Dendritic cell treated with granulocyte-macrophage colony-stimulating factor and Interleukin-4, amounts not matched to agents 40 ng/mL and 50 ng/mL, for 4 days (primary cell): ENCODE data around the gene FREM3.
"Not testable (repeated sequence)": the region's sequence is repeated elsewhere in the genome, so short reads cannot be mapped to it uniquely, and the experiment has no call there.

Experiments
- H3K27ac Mint-ChIP-seq: one replicate; pipeline ENCODE4 v1.8.0; 2022; ENCODE audit warnings: mild to moderate bottlenecking, mixed read lengths
- H3K27me3 Mint-ChIP-seq: one replicate; pipeline ENCODE4 v1.8.0; 2022; ENCODE audit warnings: mild to moderate bottlenecking, mixed read lengths
- H3K36me3 Mint-ChIP-seq: one replicate; pipeline ENCODE4 v1.8.0; 2022; ENCODE audit warnings: low read depth, mixed read lengths
- H3K4me1 Mint-ChIP-seq: one replicate; pipeline ENCODE4 v1.8.0; 2022; ENCODE audit warnings: low read depth, mixed read lengths
- H3K4me3 Mint-ChIP-seq: one replicate; pipeline ENCODE4 v1.8.0; 2022; ENCODE audit warnings: mild to moderate bottlenecking, moderate library complexity, mixed read lengths
- H3K9me3 Mint-ChIP-seq: one replicate; pipeline ENCODE4 v1.8.0; 2022; ENCODE audit warnings: mixed read lengths
- intact Hi-C: fragments of 100-400 bp; cut with micrococcal nuclease; formaldehyde crosslinking; loops from one replicate; pipeline ENCODE4 v1.15.0; 2022

The FREM3 gene

DNA sequence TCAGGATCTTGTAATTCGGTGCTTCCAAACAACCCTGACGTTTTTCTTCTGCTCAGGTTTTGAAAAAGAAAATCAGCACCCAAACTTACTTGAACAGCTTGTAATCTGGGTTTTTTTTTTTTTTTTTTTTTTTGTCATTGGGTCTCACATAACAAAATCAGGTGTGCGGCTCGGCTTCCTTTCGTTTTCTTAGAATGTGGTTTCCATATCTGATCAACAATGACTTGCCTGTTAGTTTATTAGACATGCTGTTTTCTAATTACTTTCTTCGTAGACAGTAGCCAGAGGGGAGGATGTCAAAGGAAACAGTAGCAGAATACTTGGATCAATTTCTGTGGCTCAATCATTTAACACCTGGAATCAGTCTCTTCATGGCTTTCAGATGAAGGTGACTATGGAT, 890 bp upstream of the FREM3 start:
- no peaks in the 10 kb centered on the region for H3K9me3 Mint-ChIP-seq
- peaks cover 47% of the 10 kb centered on the region for H3K27me3 Mint-ChIP-seq
- intact Hi-C loops = no loop called here
- peaks cover 18% of the 10 kb centered on the region for H3K4me1 Mint-ChIP-seq
- no peak overlapping the region for H3K27ac Mint-ChIP-seq
- no peaks in the 10 kb centered on the region for H3K36me3 Mint-ChIP-seq
- H3K4me3 Mint-ChIP-seq = no peak overlapping the region

DNA sequence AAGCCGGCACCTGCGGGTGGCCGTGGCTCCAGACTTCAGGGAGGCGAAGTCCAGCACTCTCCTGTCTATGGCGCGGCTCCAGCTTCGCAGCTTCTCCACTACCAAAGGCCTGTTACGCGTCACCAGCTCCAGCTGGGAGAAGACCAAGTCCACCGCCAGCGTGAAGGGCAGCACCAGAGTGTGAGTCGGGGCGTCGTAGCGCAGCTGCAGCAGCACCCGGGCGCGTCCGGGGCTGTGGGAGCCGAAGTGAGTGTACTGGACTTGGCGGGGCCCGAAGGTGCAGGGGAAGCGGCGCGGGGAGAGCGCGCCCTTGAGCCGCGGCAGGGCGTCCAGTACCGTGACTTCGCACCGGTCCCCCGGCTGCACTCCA, 444 bp downstream of the FREM3 start:
- intact Hi-C loops = no loop called here
- peaks cover 18% of the 10 kb centered on the region for H3K4me1 Mint-ChIP-seq

DNA sequence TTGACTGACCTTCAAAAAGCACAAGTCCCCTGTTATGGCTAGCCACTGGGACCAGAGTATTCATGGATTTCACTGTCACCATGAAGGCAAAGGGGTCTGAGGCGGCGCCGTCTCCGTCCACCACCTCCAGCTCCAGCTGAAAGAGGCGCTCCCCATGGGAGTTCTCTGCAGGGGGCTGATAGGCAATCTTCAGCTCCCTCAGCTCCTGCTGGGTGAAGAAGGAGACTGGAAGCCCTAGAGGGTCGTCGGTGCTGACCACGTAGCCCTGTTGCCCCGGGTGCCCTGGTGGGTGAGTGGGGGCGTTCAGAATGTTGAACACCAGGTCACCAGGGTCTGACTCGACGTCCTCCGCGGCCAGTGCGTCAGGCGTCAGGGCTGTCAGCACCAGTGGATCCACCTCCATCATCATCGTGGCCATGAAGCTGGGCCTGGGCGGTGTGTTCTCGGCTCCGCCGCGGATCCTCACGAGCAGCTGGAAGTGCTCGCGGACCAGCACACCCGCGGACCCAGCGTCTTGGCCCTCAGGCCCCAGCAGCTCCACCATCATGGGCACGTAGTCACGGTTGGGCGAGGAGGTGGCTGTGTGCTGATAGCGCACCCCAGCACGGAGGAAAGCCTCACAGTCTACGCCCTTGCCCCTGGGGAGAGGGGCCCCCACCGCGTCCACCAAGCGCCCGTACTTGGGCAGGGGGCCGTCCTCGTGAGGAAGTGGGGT, 987 bp downstream of the FREM3 start:
- Mint-ChIP-seq H3K36me3 (no peaks in the 10 kb centered on the region), H3K4me1 (peaks cover 18% of the 10 kb centered on the region), H3K4me3 (no peak overlapping the region), H3K27me3 (peaks cover 47% of the 10 kb centered on the region), H3K27ac (no peak overlapping the region), H3K9me3 (no peaks in the 10 kb centered on the region)
- intact Hi-C loops = no loop called here

More for the DNA sequence above, 444 bp downstream of the FREM3 start:
- Mint-ChIP-seq H3K27me3 (peaks cover 47% of the 10 kb centered on the region), H3K4me3 (no peak overlapping the region), H3K9me3 (no peaks in the 10 kb centered on the region), H3K27ac (no peak overlapping the region), H3K36me3 (no peaks in the 10 kb centered on the region)

DNA sequence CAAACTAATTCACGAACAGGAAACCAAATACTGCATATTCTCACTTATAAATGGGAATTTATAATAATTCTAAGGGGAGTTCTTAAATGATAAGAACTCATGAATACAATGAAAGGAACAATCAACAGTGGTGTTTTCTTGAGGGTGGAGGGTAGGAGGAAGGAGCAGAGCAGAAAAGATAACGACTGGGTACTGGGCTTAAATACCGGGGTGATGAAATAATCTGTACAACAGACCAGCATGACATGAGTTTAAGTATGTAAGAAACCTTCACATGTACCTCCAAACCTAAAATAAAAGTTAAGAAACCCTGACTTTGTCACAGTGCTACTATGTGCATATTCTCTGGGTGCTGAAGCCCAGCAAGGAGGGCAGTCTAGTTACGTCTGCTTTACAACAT, 6.6 kb downstream of the FREM3 start:
- H3K27ac Mint-ChIP-seq = no peak overlapping the region
- intact Hi-C loops = no loop called here
- H3K9me3 Mint-ChIP-seq = no peaks in the 10 kb centered on the region
- H3K36me3 Mint-ChIP-seq = no peaks in the 10 kb centered on the region
- no peaks in the 10 kb centered on the region for H3K4me1 Mint-ChIP-seq
- H3K27me3 Mint-ChIP-seq = peaks cover 7% of the 10 kb centered on the region
- no peak overlapping the region for H3K4me3 Mint-ChIP-seq

DNA sequence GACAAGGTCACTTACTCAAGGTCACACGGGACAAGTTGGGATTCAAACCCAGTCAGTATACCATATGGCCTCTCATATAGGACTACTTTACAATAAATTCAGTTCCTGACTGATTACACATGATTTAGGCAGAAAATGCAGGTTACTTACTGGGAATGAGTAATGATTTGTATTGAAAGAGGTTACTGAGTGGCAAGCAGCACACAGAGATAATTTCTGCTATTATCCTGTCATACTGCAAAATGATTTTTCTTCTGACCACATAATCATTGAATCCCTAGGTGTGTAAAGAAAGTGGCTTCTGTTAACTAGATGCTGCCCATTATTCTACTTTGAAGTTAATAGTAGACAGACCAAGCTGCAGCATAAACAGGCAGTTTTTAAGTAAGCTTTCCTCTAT, 8.2 kb downstream of the FREM3 start:
- no peaks in the 10 kb centered on the region for H3K9me3 Mint-ChIP-seq
- intact Hi-C loops = no loop called here
- no peaks in the 10 kb centered on the region for H3K27me3 Mint-ChIP-seq
- no peaks in the 10 kb centered on the region for H3K36me3 Mint-ChIP-seq
- no peaks in the 10 kb centered on the region for H3K4me1 Mint-ChIP-seq
- H3K4me3 Mint-ChIP-seq = no peak overlapping the region
- no peak overlapping the region for H3K27ac Mint-ChIP-seq

DNA sequence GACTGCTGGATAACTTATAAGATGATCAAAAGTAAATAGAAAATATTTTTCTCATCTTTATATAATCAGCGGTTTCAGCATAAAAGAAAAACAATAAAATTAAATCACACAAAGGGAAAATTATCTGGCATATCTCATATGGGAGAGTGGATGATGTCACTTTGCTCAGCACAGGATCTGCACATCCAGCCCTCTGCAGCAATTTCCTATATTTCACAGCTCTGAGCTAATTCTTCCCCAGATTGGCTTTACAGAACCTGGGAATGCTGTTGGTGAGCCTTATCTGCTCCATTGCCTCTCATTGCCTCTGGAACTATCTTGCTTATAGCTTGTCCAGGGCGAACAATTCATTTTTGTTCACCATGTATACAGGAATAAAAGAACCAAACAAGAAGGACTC, 21.0 kb downstream of the FREM3 start:
- no peak overlapping the region for H3K27ac Mint-ChIP-seq
- intact Hi-C loops = no loop called here
- H3K9me3 Mint-ChIP-seq = peaks cover 35% of the 10 kb centered on the region
- H3K4me1 Mint-ChIP-seq = no peaks in the 10 kb centered on the region
- no peak overlapping the region for H3K4me3 Mint-ChIP-seq
- H3K36me3 Mint-ChIP-seq = no peaks in the 10 kb centered on the region
- H3K27me3 Mint-ChIP-seq = no peaks in the 10 kb centered on the region

DNA sequence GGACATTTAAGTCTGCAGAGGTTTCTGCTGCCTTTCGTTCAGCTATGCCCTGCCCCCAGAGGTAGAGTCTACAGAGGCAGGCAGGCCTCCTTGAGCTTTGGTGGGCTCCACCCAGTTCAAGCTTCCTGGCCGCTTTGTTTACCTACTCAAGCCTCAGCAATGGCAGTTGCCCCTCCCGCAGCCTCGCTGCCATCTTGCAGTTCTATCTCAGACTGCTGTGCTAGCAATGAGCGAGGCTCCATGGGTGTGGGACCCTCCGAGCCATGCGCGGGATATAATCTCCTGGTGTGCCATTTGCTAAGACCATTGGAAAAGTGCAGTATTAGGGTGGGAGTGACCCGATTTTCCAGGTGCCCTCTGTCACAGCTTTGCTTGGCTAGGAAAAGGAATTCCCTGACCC, 26.8 kb downstream of the FREM3 start:
- intact Hi-C loops, H3K27me3 Mint-ChIP-seq, H3K36me3 Mint-ChIP-seq, H3K4me1 Mint-ChIP-seq, H3K4me3 Mint-ChIP-seq, H3K27ac Mint-ChIP-seq: not testable (repeated sequence)
- H3K9me3 Mint-ChIP-seq = peaks cover 28% of the 10 kb centered on the region

DNA sequence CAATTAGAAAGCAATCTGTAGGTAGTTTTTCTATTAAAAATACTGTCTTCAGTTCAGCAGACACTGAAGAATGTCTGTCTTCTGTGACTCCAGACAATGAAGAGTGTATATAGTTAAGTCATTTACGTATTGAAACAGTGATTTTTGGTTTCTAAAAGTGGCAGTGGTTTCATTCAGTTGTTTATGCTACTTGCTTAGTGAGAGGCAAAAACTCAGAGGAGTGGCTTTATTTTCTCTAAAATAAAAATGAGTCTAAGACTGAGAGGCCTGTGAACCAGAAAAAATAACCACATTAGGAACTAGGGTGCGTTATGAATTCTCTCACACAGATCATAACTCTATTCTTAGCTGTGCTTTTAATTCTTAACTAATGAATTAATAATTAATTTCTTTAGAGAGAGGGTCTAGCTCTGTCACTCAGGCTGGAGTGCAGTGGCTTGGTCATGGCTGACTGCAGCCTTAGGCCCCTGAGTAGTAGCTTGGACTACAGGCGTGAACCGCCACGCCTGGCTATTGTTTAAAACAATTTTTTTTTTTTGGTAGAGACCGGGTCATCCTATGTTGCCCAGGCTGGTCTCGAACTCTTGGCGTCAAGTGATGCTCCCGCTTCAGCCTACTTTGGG, 31.4 kb downstream of the FREM3 start:
- Mint-ChIP-seq H3K4me3 (no peak overlapping the region), H3K27me3 (no peaks in the 10 kb centered on the region), H3K27ac (no peak overlapping the region), H3K4me1 (peaks cover 4% of the 10 kb centered on the region), H3K36me3 (no peaks in the 10 kb centered on the region), H3K9me3 (peaks cover 22% of the 10 kb centered on the region)
- intact Hi-C loops = no loop called here

DNA sequence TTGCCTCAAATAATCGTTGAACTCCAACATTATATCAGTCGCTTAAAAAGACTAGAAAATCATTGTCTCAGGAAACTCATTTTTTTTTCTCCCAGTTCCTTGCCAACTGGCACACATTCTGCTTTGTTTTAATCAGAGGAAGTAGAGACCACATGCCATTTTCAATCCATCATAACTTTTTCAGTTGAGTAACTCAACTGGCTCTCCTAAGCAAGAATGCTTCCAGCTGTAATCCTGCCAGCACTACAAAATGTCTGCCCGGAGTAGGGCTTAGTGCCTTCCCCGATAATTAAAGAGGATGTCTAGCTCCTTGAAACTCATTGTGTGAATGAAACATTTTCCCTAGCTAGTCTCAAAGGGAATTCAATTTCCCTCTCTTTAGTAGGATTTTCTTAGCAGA, 33.0 kb downstream of the FREM3 start:
- Mint-ChIP-seq H3K27ac (no peak overlapping the region), H3K4me1 (peaks cover 4% of the 10 kb centered on the region), H3K36me3 (no peaks in the 10 kb centered on the region), H3K4me3 (no peak overlapping the region), H3K9me3 (peaks cover 28% of the 10 kb centered on the region), H3K27me3 (no peaks in the 10 kb centered on the region)
- intact Hi-C loops = no loop called here

DNA sequence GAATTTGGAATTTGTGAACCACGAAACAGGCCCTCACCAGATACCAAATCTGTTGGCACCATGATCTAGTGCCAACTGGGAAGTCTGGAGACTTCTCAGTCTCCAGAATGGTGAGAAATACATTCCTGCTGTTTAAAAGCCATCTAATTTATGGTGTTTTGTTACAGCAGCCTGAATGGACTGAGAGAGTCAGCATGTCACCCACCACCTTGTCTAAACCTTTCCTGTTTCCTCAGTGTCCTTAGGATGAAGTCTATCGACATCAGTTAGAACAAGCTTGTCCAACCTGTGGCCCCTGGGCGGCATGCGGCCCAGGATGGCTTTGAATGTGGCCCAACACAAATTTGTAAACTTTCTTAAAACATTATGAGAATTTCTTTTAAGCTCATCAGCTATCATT, 42.1 kb downstream of the FREM3 start:
- intact Hi-C loops = no loop called here
- H3K9me3 Mint-ChIP-seq = peaks cover 15% of the 10 kb centered on the region
- H3K4me1 Mint-ChIP-seq = peaks cover 5% of the 10 kb centered on the region
- no peaks in the 10 kb centered on the region for H3K27me3 Mint-ChIP-seq
- no peak overlapping the region for H3K4me3 Mint-ChIP-seq
- no peaks in the 10 kb centered on the region for H3K36me3 Mint-ChIP-seq
- H3K27ac Mint-ChIP-seq = no peak overlapping the region

DNA sequence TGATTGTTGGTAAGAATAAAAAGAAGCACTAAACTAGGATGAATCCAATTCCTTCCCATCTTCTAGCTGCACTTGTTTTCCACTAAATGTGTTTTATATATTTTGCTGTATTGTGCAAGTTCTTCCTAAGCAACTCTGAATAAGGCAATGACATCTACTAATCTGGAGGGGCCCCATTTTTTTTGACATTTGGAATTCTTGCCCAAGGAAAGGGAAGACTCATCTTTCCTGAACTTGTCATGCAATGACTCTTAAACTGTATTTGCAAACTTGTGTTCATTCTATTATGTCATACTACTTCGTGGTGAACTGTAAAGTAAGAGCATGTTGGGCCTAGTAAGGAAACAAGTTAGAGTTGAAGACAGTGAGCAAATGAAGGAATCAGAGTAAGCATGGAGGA, 45.9 kb downstream of the FREM3 start:
- Mint-ChIP-seq H3K27me3 (no peaks in the 10 kb centered on the region), H3K4me3 (no peak overlapping the region), H3K4me1 (peaks cover 5% of the 10 kb centered on the region), H3K27ac (no peak overlapping the region), H3K36me3 (no peaks in the 10 kb centered on the region), H3K9me3 (peaks cover under 1% of the 10 kb centered on the region)
- intact Hi-C loops = no loop called here

DNA sequence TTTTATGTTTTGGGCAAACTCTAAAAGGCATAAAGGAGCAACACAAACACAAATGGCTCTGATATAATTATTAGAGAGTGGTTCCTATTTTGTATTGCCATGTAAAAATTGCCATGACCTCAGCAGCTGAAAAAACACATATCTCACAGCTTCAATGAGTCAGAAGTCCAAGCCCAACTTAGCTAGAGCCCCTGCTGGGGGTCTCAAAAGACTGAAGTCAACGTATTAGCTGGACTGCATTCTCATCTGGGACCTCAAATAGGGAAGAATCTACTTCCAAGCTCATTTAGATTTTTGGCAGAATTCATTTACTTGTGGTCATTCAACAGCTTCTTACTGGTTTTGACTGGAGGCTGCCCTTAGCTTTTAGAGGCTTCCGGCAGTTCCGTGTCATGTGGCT, 47.4 kb downstream of the FREM3 start:
- Mint-ChIP-seq H3K9me3 (peaks cover 16% of the 10 kb centered on the region), H3K36me3 (no peaks in the 10 kb centered on the region), H3K27me3 (no peaks in the 10 kb centered on the region), H3K4me3 (no peak overlapping the region), H3K4me1 (peaks cover 5% of the 10 kb centered on the region), H3K27ac (no peak overlapping the region)
- intact Hi-C loops = no loop called here

DNA sequence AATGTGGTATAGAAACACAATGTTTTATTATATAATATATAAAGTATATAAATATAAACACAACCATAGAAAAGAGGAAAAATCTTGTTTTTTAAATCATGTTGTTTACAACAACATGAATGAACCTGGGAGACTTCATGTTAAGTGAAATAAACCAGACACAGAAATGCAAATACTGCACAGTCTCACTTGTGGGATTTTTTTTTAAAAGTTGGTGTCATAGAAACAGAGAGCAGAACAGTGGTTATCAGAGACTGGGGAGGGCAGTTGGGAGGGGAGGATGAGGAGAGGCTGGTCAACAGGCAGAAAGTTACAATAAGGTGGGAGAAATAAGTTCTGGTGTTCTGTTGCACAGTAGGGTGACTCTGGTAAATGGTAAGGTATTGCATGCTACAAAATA, 57.1 kb downstream of the FREM3 start:
- Mint-ChIP-seq H3K27me3 (no peaks in the 10 kb centered on the region), H3K4me3 (no peak overlapping the region), H3K4me1 (no peaks in the 10 kb centered on the region), H3K27ac (no peak overlapping the region), H3K36me3 (no peaks in the 10 kb centered on the region), H3K9me3 (peaks cover 23% of the 10 kb centered on the region)
- intact Hi-C loops = no loop called here

DNA sequence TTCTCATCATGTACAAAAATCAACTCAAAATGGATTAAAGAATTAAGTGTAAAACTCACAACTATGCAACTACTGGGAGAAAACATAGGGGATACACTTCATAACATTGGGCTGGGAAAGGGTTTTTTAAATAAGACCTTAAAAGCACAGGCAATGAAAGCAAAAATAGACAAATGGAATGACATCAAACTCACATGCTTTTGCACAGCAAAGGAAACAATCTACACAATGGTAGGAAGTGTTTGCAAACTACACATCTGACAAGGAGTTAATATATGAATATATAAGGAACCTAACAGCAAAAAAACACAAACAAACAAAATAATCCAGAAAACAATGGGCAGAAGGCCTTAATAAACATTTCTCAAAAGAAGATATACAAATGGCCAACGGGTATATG, 57.9 kb downstream of the FREM3 start:
- intact Hi-C loops = no loop called here
- Mint-ChIP-seq H3K27me3 (no peaks in the 10 kb centered on the region), H3K27ac (no peak overlapping the region), H3K9me3 (peaks cover 16% of the 10 kb centered on the region), H3K4me1 (no peaks in the 10 kb centered on the region), H3K4me3 (no peak overlapping the region), H3K36me3 (no peaks in the 10 kb centered on the region)

DNA sequence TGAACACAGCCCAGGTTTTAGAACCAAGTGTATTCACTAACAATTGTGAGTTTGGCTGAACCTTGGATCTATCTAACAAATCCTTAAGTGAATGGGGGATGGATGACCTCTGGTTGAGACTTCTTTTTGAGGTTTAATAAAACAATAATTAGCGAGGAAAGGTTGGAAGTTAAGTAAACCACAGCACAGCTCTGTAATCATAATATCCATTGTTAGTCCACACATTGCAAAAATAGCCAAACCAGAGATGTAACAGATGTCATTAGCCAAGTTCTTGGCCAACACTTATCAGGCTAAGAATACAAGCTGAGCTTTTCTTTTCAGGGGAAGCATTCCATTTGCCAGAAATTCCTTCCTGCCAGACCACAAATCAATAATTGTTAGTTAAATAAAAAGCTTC, 59.1 kb downstream of the FREM3 start:
- H3K4me1 Mint-ChIP-seq = no peaks in the 10 kb centered on the region
- intact Hi-C loops = no loop called here
- no peak overlapping the region for H3K4me3 Mint-ChIP-seq
- no peaks in the 10 kb centered on the region for H3K27me3 Mint-ChIP-seq
- no peaks in the 10 kb centered on the region for H3K36me3 Mint-ChIP-seq
- H3K27ac Mint-ChIP-seq = no peak overlapping the region
- peaks cover 3% of the 10 kb centered on the region for H3K9me3 Mint-ChIP-seq
